Activated naive CD8-positive, alpha-beta T cell treated with anti-CD3 and anti-CD28 coated beads for 36 hours (primary cell): ENCODE results near the gene PRMT9. TPM values are rescaled to one million over a fixed set of nuclear protein-coding genes. Genes with fewer than 3 reads are reported as not detected.

Experiments used
- total RNA-seq, 2 experiments: library from RNA; stranded (reverse); gene quantifications; one replicate each; pipeline ENCODE4 v1.2.3, GENCODE V29; 2021

PRMT9 gene
- total RNA-seq, 2 experiments from 2014 or later: 6.8 to 7.1 TPM

Other genes starting within 250 kb of the PRMT9 start
- not detected for gene EDNRA, start 203.1 kb downstream of the PRMT9 start, total RNA-seq
- 10 to 100 TPM; 19.2 to 21.0 TPM for gene TMEM184C, start 66.8 kb downstream of the PRMT9 start, total RNA-seq
- 1 to 10 TPM; 5.8 to 6.1 TPM for gene ARHGAP10, start 47.9 kb upstream of the PRMT9 start, total RNA-seq